HFFc6 (cell line): ENCODE data around the gene CARHSP1. TPM values are rescaled to one million over a fixed set of nuclear protein-coding genes. Genes with fewer than 3 reads are reported as not detected.

ENCODE experiments used
- DNase-seq: peaks from one replicate; pipeline ENCODE4 v3.0.0-alpha.2; 2018
- H3K27ac Mint-ChIP-seq: 2 replicates; pipeline ENCODE4 v1.8.0; 2020; ENCODE audit warnings: mild to moderate bottlenecking, mixed read lengths
- H3K27me3 Mint-ChIP-seq: 2 replicates; pipeline ENCODE4 v1.8.0; 2021; ENCODE audit warnings: mild to moderate bottlenecking, moderate library complexity, mixed read lengths; ENCODE audit not compliant: insufficient read depth
- H3K36me3 Mint-ChIP-seq: 2 replicates; pipeline ENCODE4 v1.8.0; 2021; ENCODE audit warnings: low read depth, mixed read lengths
- H3K4me1 Mint-ChIP-seq: 2 replicates; pipeline ENCODE4 v1.8.0; 2020; ENCODE audit warnings: low read depth, mixed read lengths
- H3K4me3 Mint-ChIP-seq: 2 replicates; pipeline ENCODE4 v1.8.0; 2020; ENCODE audit warnings: mild to moderate bottlenecking, moderate library complexity, mixed read lengths
- H3K9me3 Mint-ChIP-seq: 2 replicates; pipeline ENCODE4 v1.8.0; 2020; ENCODE audit warnings: mild to moderate bottlenecking, mixed read lengths
- CTCF ChIP-seq: fragments of 200-600 bp; sonication (generic); IDR thresholded peaks from 2 replicates; pipeline ENCODE4 v1.5.0; 2021; ENCODE audit warnings: antibody characterized with exemption, mild to moderate bottlenecking
- total RNA-seq, 6 experiments: library from RNA; stranded (reverse); fragmentation: NEBNext Ultra II Directional; extraction: Animal tissue kit (Norgen Biotek cat#: 25700); gene quantifications; 2 replicates in 1 of 6; 3 replicates in 5 of 6; pipeline ENCODE4 v1.2.3, GENCODE V29; 2021

CARHSP1 gene
- total RNA-seq, 6 experiments from 2014 or later, result 91.4 to 114 (median 97.9) TPM

- peak overlapping the region; percentile 92 for H3K4me3 Mint-ChIP-seq
- peaks cover 58% of the 10 kb centered on the region for H3K4me1 Mint-ChIP-seq
- no peaks in the 10 kb centered on the region for H3K36me3 Mint-ChIP-seq
- H3K9me3 Mint-ChIP-seq, result no peaks in the 10 kb centered on the region
- DNase-seq, result no peak
- H3K27ac Mint-ChIP-seq, result peak overlapping the region; percentile 81
- peaks cover 12% of the 10 kb centered on the region for H3K27me3 Mint-ChIP-seq
- TF ChIP-seq CTCF, result no peak
Measured at GRCh38 chr16:8867216-8867931, 1.4 kb downstream of the CARHSP1 start.

GRCh38 chr16:8866884-8867215 is 2.0 kb downstream of the CARHSP1 start:
- Mint-ChIP-seq H3K36me3 (no peaks in the 10 kb centered on the region), H3K9me3 (no peaks in the 10 kb centered on the region), H3K27ac (peak overlapping the region; percentile 81), H3K4me3 (peak overlapping the region; percentile 92), H3K27me3 (peaks cover 12% of the 10 kb centered on the region), H3K4me1 (peaks cover 62% of the 10 kb centered on the region)
- no peak for DNase-seq
- no peak for TF ChIP-seq CTCF

GRCh38 chr16:8866118-8866883 is 2.5 kb downstream of the CARHSP1 start:
- H3K4me1 Mint-ChIP-seq, result peaks cover 60% of the 10 kb centered on the region
- no peak for DNase-seq

GRCh38 chr16:8865145-8865882 is 3.5 kb downstream of the CARHSP1 start:
- Mint-ChIP-seq H3K27ac (no peak overlapping the region), H3K4me1 (peaks cover 55% of the 10 kb centered on the region), H3K9me3 (no peaks in the 10 kb centered on the region), H3K36me3 (no peaks in the 10 kb centered on the region), H3K4me3 (peak overlapping the region; percentile 92; the same call in 1 of the 2 replicates), H3K27me3 (peaks cover 12% of the 10 kb centered on the region)
- TF ChIP-seq CTCF, result no peak
- no peak for DNase-seq

More at GRCh38 chr16:8866118-8866883, 2.5 kb downstream of the CARHSP1 start:
- H3K36me3 Mint-ChIP-seq, result no peaks in the 10 kb centered on the region
- TF ChIP-seq CTCF, result no peak
- peak overlapping the region; percentile 92 for H3K4me3 Mint-ChIP-seq
- H3K9me3 Mint-ChIP-seq, result no peaks in the 10 kb centered on the region
- peaks cover 12% of the 10 kb centered on the region for H3K27me3 Mint-ChIP-seq
- H3K27ac Mint-ChIP-seq, result peak overlapping the region; percentile 44

- peak overlapping the region; percentile 13; the same call in 1 of the 2 replicates for H3K4me3 Mint-ChIP-seq
- H3K4me1 Mint-ChIP-seq, result peaks cover 62% of the 10 kb centered on the region
- no peak for DNase-seq
- H3K27me3 Mint-ChIP-seq, result peaks cover 14% of the 10 kb centered on the region
- H3K27ac Mint-ChIP-seq, result peak overlapping the region; percentile 32; the same call in 1 of the 2 replicates
- TF ChIP-seq CTCF, result no peak
- H3K36me3 Mint-ChIP-seq, result no peaks in the 10 kb centered on the region
- no peaks in the 10 kb centered on the region for H3K9me3 Mint-ChIP-seq
Measured at GRCh38 chr16:8864480-8865110, 4.2 kb downstream of the CARHSP1 start.
